ENCODE data around the gene ATP6V1C2.
"Not testable (repeated sequence)": the region's sequence is repeated elsewhere in the genome, so short reads cannot be mapped to it uniquely, and the experiment has no call there.

ATP6V1C2 gene

DNA sequence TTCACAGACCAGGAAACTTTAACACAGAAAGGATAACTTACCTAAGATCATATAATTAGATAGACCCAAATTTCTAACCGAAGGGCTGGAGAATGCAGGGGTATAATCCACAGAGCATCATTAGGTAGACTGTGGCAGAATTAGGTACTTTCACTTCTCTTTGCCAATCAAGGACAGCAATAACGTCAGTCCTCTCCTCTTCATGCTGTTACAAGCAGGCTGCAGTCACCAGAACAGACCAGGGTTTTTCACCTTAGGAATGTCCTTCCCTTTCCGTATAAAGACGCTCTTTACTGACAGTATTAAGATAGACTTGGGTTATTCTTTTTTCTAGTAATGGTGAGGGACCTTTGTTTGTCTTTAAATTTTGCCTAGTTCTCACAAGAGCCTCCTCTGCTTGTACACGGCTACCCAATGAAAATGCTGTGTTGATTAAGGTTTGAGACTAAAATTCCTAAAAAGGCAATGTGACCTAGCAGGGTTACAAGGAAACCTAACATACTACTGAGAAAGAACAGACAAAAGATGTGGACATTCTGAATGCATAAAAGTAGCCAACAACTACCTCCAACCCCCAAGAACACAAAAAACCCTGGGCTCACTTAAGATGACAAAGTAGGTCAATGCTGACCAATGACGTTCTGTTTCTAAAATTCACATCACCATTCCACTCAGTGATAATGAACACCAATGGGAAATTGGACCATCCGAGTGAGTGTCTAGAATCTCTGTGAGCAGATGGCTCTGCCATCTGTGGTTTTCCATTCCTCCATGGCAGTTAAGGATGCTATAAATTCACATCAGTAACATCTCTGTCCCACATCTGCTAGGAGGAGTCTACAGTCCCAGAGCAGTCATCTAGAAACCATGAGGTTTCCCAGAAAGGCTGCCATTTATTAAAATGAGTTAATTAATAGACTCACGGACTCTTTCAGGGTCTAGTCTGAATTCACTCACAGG, 89.1 kb downstream of the ATP6V1C2 start:
- H3K4me3 ChIP-seq (ENCODE audit: low read depth in 1 of 5, low read length in 5 of 5) = peak overlapping the region in 3 of 5 donors; percentile 66 to 84 (median 78)
- no peaks in the 10 kb centered on the region for H3K27me3 ChIP-seq (ENCODE audit: control insufficient read depth in 5 of 5, insufficient read depth in 4 of 5, low read length in 5 of 5)
- no peaks in the 10 kb centered on the region for H3K9me3 ChIP-seq (ENCODE audit: control insufficient read depth in 5 of 5, low read length in 5 of 5)
- no peaks in the 10 kb centered on the region for H3K36me3 ChIP-seq (ENCODE audit: control insufficient read depth in 5 of 5, insufficient read depth in 5 of 5, low read length in 5 of 5)
- peak overlapping the region; percentile 23 for H3K27ac ChIP-seq (ENCODE audit: low read depth, low read length)
- peaks cover 7 to 42% (median 37%) of the 10 kb centered on the region in 5 donors for H3K4me1 ChIP-seq (ENCODE audit: control insufficient read depth in 5 of 5, insufficient read depth in 5 of 5, low read length in 5 of 5)
- peak overlapping the region in 1 of 5 donors; percentile 57 for H3K9ac ChIP-seq (ENCODE audit: low read length in 5 of 5)

DNA sequence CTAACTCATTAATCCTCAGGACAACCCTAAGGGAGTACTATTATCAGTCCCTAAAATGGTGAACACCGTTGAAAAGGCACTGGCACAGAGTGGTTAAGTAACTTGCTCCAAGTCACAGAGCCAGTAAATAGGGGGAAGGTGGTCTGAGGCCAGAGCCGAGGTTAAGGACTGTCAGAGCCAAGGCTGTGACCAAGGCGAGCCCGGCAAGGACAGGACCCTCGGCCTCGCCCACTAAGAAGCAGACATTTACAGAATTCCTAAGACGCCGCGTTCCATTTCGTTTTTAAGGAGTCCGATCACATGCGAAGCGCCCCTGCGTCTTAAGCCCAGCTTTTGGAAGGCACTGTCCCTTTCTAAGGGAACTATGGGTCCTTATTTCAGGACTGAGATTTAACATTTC, 90.1 kb downstream of the ATP6V1C2 start:
- peaks cover 7 to 42% (median 37%) of the 10 kb centered on the region in 5 donors for H3K4me1 ChIP-seq (ENCODE audit: control insufficient read depth in 5 of 5, insufficient read depth in 5 of 5, low read length in 5 of 5)
- peak overlapping the region; percentile 23 for H3K27ac ChIP-seq (ENCODE audit: low read depth, low read length)
- H3K9me3 ChIP-seq (ENCODE audit: control insufficient read depth in 5 of 5, low read length in 5 of 5) = no peaks in the 10 kb centered on the region
- H3K4me3 ChIP-seq (ENCODE audit: low read depth in 1 of 5, low read length in 5 of 5) = peak overlapping the region; percentile 66 to 88 (median 78)
- peak overlapping the region; percentile 57 to 92 (median 85) for H3K9ac ChIP-seq (ENCODE audit: low read length in 5 of 5)
- H3K27me3 ChIP-seq (ENCODE audit: control insufficient read depth in 5 of 5, insufficient read depth in 4 of 5, low read length in 5 of 5) = no peaks in the 10 kb centered on the region
- H3K36me3 ChIP-seq (ENCODE audit: control insufficient read depth in 5 of 5, insufficient read depth in 5 of 5, low read length in 5 of 5) = no peaks in the 10 kb centered on the region

DNA sequence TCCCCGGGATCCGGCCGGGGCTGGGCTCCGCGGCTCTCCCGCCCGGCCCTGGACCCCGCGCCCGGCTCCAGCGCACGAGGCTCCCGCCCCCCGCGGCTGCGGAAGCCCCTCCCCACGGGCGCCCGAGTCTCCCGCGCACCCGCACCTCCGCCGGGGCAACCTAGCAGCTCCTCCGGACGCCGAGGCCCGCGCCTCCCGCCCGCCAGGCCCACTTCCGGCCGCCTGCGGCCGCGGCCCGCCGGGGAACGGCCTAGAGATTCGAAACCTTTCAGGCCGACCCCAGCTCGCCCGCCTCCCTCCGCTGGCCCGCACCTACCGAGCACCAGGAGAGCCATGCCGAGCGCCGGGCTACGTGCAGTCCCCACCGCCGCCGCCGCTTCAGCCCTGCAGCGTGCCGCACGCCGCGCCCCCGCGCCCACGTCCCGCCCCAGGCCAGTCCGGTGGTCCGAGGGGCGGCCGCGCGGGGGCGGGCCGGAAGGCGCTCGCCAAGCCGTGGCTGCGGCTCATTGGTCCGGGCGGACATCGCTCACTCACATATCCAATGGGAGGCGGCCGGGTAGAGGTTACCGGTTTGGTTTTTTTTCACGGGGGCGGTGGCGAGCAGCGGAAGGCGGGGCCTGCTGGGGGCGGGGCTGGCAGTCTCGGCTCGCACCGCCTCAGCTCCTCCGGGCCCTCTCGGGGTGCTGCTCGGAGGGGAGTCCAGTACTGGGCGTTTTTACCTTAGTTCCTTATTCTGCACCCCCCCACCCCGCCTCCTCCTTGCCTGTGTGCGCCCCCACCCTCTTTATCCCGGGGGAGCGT, 91.1 kb downstream of the ATP6V1C2 start, which contains the start of gene PDIA6:
TSS of gene PDIA6 (minus strand) at position 424 of the 801 bp plus-strand sequence. CDS start at position 335, 89 bp downstream.
- Histone ChIP-seq H3K27ac (ENCODE audit: low read depth, low read length) (peak within 1 kb of the TSS; percentile 62), H3K9me3 (ENCODE audit: control insufficient read depth in 5 of 5, low read length in 5 of 5) (no peaks in the 10 kb centered on the region), H3K4me1 (ENCODE audit: control insufficient read depth in 5 of 5, insufficient read depth in 5 of 5, low read length in 5 of 5) (peaks cover 7 to 42% (median 37%) of the 10 kb centered on the region in 5 donors), H3K9ac (ENCODE audit: low read length in 5 of 5) (peak within 1 kb of the TSS; percentile 57 to 92 (median 85)), H3K36me3 (ENCODE audit: control insufficient read depth in 5 of 5, insufficient read depth in 5 of 5, low read length in 5 of 5) (no peaks in the 10 kb centered on the region), H3K4me3 (ENCODE audit: low read depth in 1 of 5, low read length in 5 of 5) (peak within 1 kb of the TSS; percentile 66 to 88 (median 78)), H3K27me3 (ENCODE audit: control insufficient read depth in 5 of 5, insufficient read depth in 4 of 5, low read length in 5 of 5) (no peaks in the 10 kb centered on the region)

DNA sequence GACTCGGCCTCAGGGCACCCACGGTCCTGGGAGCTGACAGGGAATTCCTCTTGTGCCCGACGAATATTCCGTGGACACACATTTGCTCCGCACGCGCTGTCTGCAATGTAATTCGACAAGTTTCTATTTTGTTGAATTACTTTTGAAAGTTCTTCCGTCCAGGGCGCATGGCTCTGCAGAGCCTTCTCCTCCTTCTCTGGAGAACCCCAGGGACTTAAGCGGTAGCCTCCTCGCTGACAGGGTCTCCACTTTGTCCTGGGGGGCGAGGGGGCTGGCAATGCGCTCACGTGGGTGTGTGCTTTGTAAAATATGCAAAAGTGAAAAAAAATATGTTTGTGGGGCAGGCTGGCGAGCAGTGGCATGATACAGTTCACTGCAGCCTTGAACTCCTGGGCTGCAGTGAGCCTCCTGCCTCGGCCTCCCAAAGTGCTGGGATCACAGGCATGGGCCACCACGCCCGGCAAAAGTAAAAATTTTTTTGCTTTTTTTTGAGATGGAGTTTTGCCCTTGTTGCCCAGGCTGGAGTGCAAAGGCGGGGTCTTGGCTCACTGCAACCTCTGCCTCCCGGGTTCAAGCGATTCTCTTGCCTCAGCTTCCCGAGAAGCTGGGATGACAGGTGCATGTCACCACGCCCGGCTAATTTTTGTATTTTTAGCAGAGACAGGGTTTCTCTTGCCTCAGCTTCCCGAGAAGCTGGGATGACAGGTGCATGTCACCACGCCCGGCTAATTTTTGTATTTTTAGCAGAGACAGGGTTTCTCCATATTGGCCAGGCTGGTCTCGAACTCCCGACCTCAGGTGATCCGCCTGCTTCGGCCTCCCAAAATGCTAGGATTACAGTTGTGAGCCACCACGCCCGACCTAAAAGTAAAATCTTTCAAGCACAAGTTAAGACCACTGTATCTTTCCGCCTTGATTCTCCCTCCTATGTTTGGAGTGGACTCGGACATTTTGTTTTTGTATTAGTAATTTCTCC, 92.0 kb downstream of the ATP6V1C2 start:
- peak overlapping the region; percentile 4 to 62 (median 41) for H3K9ac ChIP-seq (ENCODE audit: low read length in 5 of 5)
- H3K9me3 ChIP-seq (ENCODE audit: control insufficient read depth in 5 of 5, low read length in 5 of 5); H3K36me3 ChIP-seq (ENCODE audit: control insufficient read depth in 5 of 5, insufficient read depth in 5 of 5, low read length in 5 of 5); H3K27me3 ChIP-seq (ENCODE audit: control insufficient read depth in 5 of 5, insufficient read depth in 4 of 5, low read length in 5 of 5): not testable (repeated sequence)
- H3K4me1 ChIP-seq (ENCODE audit: control insufficient read depth in 5 of 5, insufficient read depth in 5 of 5, low read length in 5 of 5) = peaks cover 7 to 39% (median 35%) of the 10 kb centered on the region in 5 donors
- peak overlapping the region; percentile 65 to 78 (median 69) for H3K4me3 ChIP-seq (ENCODE audit: low read depth in 1 of 5, low read length in 5 of 5)
- peak overlapping the region; percentile 62 for H3K27ac ChIP-seq (ENCODE audit: low read depth, low read length)

DNA sequence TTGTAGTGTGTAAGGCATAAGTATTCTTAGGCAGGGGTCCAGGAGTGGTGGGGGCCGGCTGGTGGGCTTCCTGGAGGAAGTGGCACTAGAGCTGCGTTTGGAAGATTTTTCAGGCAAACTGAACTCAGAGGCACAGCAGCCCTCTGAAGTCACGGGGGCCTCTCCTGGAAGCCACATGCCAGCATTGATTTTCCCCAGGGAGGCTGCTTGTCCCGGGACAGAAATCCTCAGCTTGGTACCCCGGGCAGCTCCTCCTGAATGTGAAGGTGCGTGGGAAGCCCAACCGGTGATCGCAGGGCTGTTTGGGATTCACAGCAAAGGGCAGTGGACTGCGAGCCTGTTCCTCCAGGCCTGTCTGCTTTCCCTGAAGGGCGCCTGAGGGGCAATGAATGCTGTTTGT, 92.7 kb downstream of the ATP6V1C2 start:
- Histone ChIP-seq H3K36me3 (ENCODE audit: control insufficient read depth in 5 of 5, insufficient read depth in 5 of 5, low read length in 5 of 5) (no peaks in the 10 kb centered on the region), H3K4me1 (ENCODE audit: control insufficient read depth in 5 of 5, insufficient read depth in 5 of 5, low read length in 5 of 5) (peaks cover 7 to 39% (median 35%) of the 10 kb centered on the region in 5 donors), H3K27ac (ENCODE audit: low read depth, low read length) (peak overlapping the region; percentile 60), H3K4me3 (ENCODE audit: low read depth in 1 of 5, low read length in 5 of 5) (peak overlapping the region in 1 of 5 donors; percentile 10), H3K9me3 (ENCODE audit: control insufficient read depth in 5 of 5, low read length in 5 of 5) (no peaks in the 10 kb centered on the region), H3K27me3 (ENCODE audit: control insufficient read depth in 5 of 5, insufficient read depth in 4 of 5, low read length in 5 of 5) (no peaks in the 10 kb centered on the region), H3K9ac (ENCODE audit: low read length in 5 of 5) (peak overlapping the region in 3 of 5 donors; percentile 9 to 60 (median 59))

DNA sequence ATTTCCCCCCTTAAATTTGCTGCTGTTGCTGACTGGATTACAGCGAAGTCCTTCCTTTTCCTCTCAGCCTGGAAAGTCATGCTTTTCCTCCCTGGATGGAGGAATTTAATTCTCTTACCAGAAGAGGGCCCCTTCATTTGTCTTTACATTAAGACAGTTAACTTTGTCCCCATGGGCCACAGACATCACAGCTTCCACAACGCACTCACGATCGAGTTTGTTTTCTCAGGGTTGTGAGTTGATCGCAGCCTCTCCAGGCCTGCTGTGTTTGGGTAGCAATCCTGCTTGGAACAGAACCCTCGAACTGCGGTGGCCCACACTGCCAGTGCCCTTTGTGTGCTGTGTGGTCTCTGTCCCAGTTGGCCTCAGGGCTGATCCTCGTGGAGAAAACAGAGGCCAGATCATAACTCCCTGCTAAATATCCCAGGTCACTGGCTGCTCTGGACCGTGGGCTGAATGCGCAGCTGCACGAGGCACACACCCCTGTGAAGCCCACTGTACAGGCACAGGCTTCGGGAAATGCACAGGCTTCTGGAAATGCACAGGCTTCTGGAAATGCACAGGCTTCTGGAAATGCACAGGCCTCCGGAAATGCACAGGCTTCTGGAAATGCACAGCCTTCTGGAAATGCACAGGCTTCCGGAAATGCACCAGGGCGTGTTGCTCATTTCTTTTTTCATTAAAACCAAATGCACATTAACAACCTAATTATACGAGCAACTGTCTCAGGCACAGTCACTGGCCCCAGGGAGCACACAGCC, 93.3 kb downstream of the ATP6V1C2 start:
- H3K9ac ChIP-seq (ENCODE audit: low read length in 5 of 5) = peak overlapping the region in 3 of 5 donors; percentile 9 to 60 (median 59)
- no peaks in the 10 kb centered on the region for H3K9me3 ChIP-seq (ENCODE audit: control insufficient read depth in 5 of 5, low read length in 5 of 5)

DNA sequence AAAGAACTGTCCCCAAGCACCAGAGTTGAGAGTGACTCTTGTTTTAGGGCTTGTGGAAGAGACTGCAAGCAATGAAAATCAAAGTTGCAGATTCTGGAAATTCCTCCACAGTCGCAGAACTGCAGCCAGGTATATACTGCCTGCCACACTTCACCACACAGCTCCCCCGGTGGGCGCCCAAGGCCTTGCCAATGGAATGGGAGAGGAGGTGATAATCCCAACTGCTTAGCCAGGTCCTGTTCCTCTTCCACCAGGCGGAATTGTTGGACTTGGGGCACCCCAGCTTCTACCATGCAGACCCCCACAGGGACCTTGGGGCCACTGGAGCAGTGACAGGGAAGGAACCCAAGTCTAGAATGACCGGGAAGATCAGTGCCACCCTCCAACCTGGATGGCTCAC, 96.0 kb downstream of the ATP6V1C2 start:
- no peak overlapping the region for H3K9ac ChIP-seq (ENCODE audit: low read length in 5 of 5)
- no peak overlapping the region for H3K27ac ChIP-seq (ENCODE audit: low read depth, low read length)
- no peaks in the 10 kb centered on the region for H3K9me3 ChIP-seq (ENCODE audit: control insufficient read depth in 5 of 5, low read length in 5 of 5)
- peaks cover 5 to 26% (median 20%) of the 10 kb centered on the region in 5 donors for H3K4me1 ChIP-seq (ENCODE audit: control insufficient read depth in 5 of 5, insufficient read depth in 5 of 5, low read length in 5 of 5)
- no peak overlapping the region for H3K4me3 ChIP-seq (ENCODE audit: low read depth in 1 of 5, low read length in 5 of 5)
- H3K36me3 ChIP-seq (ENCODE audit: control insufficient read depth in 5 of 5, insufficient read depth in 5 of 5, low read length in 5 of 5) = no peaks in the 10 kb centered on the region
- peaks cover 0 to 3% (median 0%) of the 10 kb centered on the region in 5 donors for H3K27me3 ChIP-seq (ENCODE audit: control insufficient read depth in 5 of 5, insufficient read depth in 4 of 5, low read length in 5 of 5)

More for the DNA sequence above, 93.3 kb downstream of the ATP6V1C2 start:
- H3K36me3 ChIP-seq (ENCODE audit: control insufficient read depth in 5 of 5, insufficient read depth in 5 of 5, low read length in 5 of 5) = no peaks in the 10 kb centered on the region
- H3K4me1 ChIP-seq (ENCODE audit: control insufficient read depth in 5 of 5, insufficient read depth in 5 of 5, low read length in 5 of 5) = peaks cover 7 to 39% (median 35%) of the 10 kb centered on the region in 5 donors
- peak overlapping the region in 2 of 5 donors; percentile 11 to 22 for H3K4me3 ChIP-seq (ENCODE audit: low read depth in 1 of 5, low read length in 5 of 5)
- H3K27me3 ChIP-seq (ENCODE audit: control insufficient read depth in 5 of 5, insufficient read depth in 4 of 5, low read length in 5 of 5) = no peaks in the 10 kb centered on the region
- peak overlapping the region; percentile 60 for H3K27ac ChIP-seq (ENCODE audit: low read depth, low read length)

DNA sequence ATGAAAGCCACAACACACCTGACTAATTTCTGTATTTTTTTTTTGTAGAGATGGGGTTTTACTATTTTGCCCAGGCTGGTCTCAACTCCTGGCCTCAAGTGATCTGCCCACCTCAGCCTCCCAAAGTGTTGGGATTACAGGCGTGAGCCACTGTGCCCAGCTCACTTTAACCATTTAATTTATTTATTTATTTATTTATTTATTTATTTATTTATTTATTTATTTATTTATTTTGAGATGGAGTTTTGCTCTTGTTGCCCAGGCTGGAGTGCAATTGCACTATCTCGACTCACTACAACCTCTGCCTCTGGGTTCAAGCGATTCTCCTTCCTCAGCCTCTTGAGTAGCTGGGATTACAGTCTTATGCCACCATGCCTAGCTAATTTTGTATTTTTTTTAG, 96.9 kb downstream of the ATP6V1C2 start:
- H3K27me3 ChIP-seq (ENCODE audit: control insufficient read depth in 5 of 5, insufficient read depth in 4 of 5, low read length in 5 of 5); H3K4me3 ChIP-seq (ENCODE audit: low read depth in 1 of 5, low read length in 5 of 5); H3K27ac ChIP-seq (ENCODE audit: low read depth, low read length); H3K36me3 ChIP-seq (ENCODE audit: control insufficient read depth in 5 of 5, insufficient read depth in 5 of 5, low read length in 5 of 5); H3K9me3 ChIP-seq (ENCODE audit: control insufficient read depth in 5 of 5, low read length in 5 of 5); H3K9ac ChIP-seq (ENCODE audit: low read length in 5 of 5): not testable (repeated sequence)
- peaks cover 5 to 22% (median 17%) of the 10 kb centered on the region in 5 donors for H3K4me1 ChIP-seq (ENCODE audit: control insufficient read depth in 5 of 5, insufficient read depth in 5 of 5, low read length in 5 of 5)
